Heart left ventricle (tissue), 16 donors: ENCODE data around the gene ALDH3B2. TPM values are rescaled to one million over a fixed set of nuclear protein-coding genes. Genes with fewer than 3 reads are reported as not detected.

ENCODE experiments used
- ATAC-seq, 4 donors: fragments of 200-7000 bp; cut with Tn5 transposase; one replicate each; pipeline ENCODE4 v1.9.1; 2020 to 2022; ENCODE audit warnings: moderate library complexity in 4 of 4, mild to moderate bottlenecking in 3 of 4, moderate number of reproducible peaks in 1 of 4
- DNase-seq, 5 donors: peaks; one replicate each; pipeline ENCODE4 v3.0.0-alpha.2; 2020
- H3K27ac ChIP-seq, 12 donors: fragments of 200-600 bp; sonication (generic) in 4 of 12; one replicate each; pipeline versions ENCODE4 v1.5.0 to v1.8.0; 2016 to 2022; ENCODE audit warnings: mild to moderate bottlenecking in 2 of 12
- H3K27me3 ChIP-seq, 9 donors: fragments of 200-600 bp; sonication (generic) in 2 of 9; one replicate each; pipeline versions ENCODE4 v1.5.1 to v1.8.0; 2016 to 2022; ENCODE audit warnings: mild to moderate bottlenecking in 3 of 9
- H3K36me3 ChIP-seq, 9 donors: fragments of 200-600 bp; sonication (generic) in 2 of 9; one replicate each; pipeline versions ENCODE4 v1.5.0 to v1.8.0; 2018 to 2022; ENCODE audit warnings: mild to moderate bottlenecking in 2 of 9
- H3K4me1 ChIP-seq, 12 donors: fragments of 200-600 bp; sonication (generic) in 4 of 12; one replicate each; pipeline versions ENCODE4 v1.5.0 to v1.8.0; 2016 to 2022; ENCODE audit warnings: mild to moderate bottlenecking in 3 of 12
- H3K4me3 ChIP-seq, 12 donors: fragments of 200-600 bp; sonication (generic) in 4 of 12; one replicate each; pipeline versions ENCODE4 v1.5.0 to v1.8.0; 2017 to 2022; ENCODE audit warnings: mild to moderate bottlenecking in 9 of 12, moderate library complexity in 4 of 12
- H3K9me3 ChIP-seq, 12 donors: fragments of 200-600 bp; sonication (generic) in 4 of 12; one replicate each; pipeline versions ENCODE4 v1.5.0 to v1.8.0; 2016 to 2022; ENCODE audit warnings: mild to moderate bottlenecking in 1 of 12
- POLR2A ChIP-seq, 2 donors: fragments of 450-650 bp; IDR thresholded peaks; one replicate each; pipeline ENCODE4 v1.6.1; 2017; ENCODE audit warnings: antibody characterized with exemption in 2 of 2, mild to moderate bottlenecking in 2 of 2, moderate library complexity in 2 of 2
- WGBS, 4 donors: extraction: QIAGEN DNeasy Blood & Tissue Kit in 2 of 4; methylation state at CpG; one replicate each; pipeline versions ENCODE4 v1.1.5 to v1.1.7; 2013 to 2018; 5-methylcytosine and 5-hydroxymethylcytosine counted together
- intact Hi-C, 10 donors: fragments of 100-400 bp; cut with DNase I; formaldehyde crosslinking; loops; one replicate each; pipeline versions ENCODE4 v1.11.1 to v1.14.2; 2022
- polyA plus RNA-seq, 2 donors: library from polyadenylated mRNA; stranded (reverse); fragments of 200-250 nt; gene quantifications; one replicate each; pipeline ENCODE4 v1.2.3, GENCODE V29; 2013
- total RNA-seq, 9 donors: library from RNA; depleted of rRNA in 2 of 9; stranded (reverse); fragments of >200 nt in 2 of 9; fragmentation: NEBNext Ultra II Directional in 3 of 9; extraction: Animal tissue kit (Norgen Biotek cat#: 25700) in 3 of 9; gene quantifications; one replicate each; pipeline versions ENCODE4 v1.1.0 to v1.2.4, GENCODE V29; 2016 to 2023
- TF ChIP-seq, protein P1 (sequence below), 12 donors: fragments of 200-600 bp; sonication (generic) in 4 of 12; IDR thresholded peaks; one replicate each; pipeline versions ENCODE4 v1.5.0 to v1.8.0; 2018 to 2022; ENCODE audit warnings: antibody characterized with exemption in 12 of 12, mild to moderate bottlenecking in 5 of 12
- donor health status: ischemic (EF 13 %, LVEDD 7.1; RV severe dilation, severe dysfunction).
- donor health status: healthy with polysubstance abuse.
- donor health status: DM: no; HTN: yes; CAD: no.
- donor health status: DM: no; HTN: no; CAD: no.
- donor health status: ischemic (EF 25% LVEDD 6.9; RV normal size, moderate dysfunction).
- donor health status: ischemic (EF 25% LVEDD 5.7; RV mildly dilated, moderate dysfunction).
- donor health status: healthy.
- donor health status: DM: yes; HTN: yes; CAD: no.
- donor health status: ischemic (EF 35%, LVEDD 5.7; RV mildly dilated, moderate dysfunction).
- donor health status: nonischemic (EF 11% LVEDD 7.7; RV severe dilation, severe dysfunction).
- donor health status: DM: yes; HTN: yes; CAD: no.
- donor health status: PGD.
- donor health status: ischemic (EF 29% LVEDD 5.4; RV normal size, mild dysfunction).
- donor health status: nonischemic (EF 23%, LVEDD 6.1; RV moderate dilation, normal function).

ALDH3B2 gene
- total and polyA plus RNA-seq, 11 donors: not detected

DNA sequence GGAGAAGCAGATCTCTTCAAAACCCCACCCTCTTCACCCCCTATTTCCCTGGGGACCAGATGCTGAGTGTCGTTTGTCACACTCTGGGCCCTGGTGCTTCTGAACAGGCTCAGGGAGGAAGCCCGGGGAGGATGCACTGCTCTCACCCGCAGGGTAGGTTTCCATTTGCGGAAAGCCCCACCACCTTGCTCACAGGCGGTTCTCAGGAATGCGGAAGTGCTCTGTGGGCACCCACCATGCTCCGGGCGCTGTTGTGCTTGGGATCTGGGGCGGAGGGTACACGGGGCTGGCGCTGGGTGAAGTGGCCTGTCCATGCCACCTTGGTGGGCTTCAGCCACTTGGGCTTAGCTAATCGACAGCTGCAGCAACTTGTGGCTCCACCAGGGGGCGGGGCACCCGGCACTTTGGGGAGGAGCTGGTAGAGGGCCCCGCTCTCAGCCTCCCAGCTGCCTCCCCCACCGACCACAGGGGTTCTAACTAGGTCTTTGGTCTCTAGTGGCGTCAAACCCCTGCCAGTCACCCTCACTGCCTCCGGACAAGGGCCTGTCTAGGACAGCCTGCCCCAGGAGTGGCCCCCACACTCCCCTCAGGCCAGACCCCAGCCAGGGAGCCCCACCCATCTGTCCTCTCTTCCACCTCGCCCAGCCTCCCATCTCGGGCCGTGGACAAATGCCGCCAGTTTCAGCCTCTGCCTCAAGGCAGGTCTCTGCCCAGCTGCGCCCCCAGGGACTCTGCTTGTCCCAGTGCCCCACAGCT, 60.3 kb downstream of the ALDH3B2 start:
- H3K9me3 ChIP-seq: no peaks in the 10 kb centered on the region
- peak overlapping the region in 11 of 12 donors; percentile 20 to 57 (median 45) for H3K4me3 ChIP-seq
- ATAC-seq: peak; percentile 18 to 52 (median 44)
- H3K4me1 ChIP-seq: peaks cover 0 to 38% (median 12%) of the 10 kb centered on the region in 12 donors
- DNase-seq: peak in 4 of 5 donors; percentile 59 to 78 (median 66)
- TF ChIP-seq, protein P1, sequence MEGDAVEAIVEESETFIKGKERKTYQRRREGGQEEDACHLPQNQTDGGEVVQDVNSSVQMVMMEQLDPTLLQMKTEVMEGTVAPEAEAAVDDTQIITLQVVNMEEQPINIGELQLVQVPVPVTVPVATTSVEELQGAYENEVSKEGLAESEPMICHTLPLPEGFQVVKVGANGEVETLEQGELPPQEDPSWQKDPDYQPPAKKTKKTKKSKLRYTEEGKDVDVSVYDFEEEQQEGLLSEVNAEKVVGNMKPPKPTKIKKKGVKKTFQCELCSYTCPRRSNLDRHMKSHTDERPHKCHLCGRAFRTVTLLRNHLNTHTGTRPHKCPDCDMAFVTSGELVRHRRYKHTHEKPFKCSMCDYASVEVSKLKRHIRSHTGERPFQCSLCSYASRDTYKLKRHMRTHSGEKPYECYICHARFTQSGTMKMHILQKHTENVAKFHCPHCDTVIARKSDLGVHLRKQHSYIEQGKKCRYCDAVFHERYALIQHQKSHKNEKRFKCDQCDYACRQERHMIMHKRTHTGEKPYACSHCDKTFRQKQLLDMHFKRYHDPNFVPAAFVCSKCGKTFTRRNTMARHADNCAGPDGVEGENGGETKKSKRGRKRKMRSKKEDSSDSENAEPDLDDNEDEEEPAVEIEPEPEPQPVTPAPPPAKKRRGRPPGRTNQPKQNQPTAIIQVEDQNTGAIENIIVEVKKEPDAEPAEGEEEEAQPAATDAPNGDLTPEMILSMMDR (IDR thresholded peaks at IDR 0.05): peak; percentile 59 to 78 (median 70)
- no peak for TF ChIP-seq POLR2A (IDR thresholded peaks at IDR 0.05)
- peaks cover 0 to 15% (median 0%) of the 10 kb centered on the region in 9 donors for H3K27me3 ChIP-seq
- H3K27ac ChIP-seq: peak overlapping the region in 10 of 12 donors; percentile 19 to 88 (median 55)
- H3K36me3 ChIP-seq: peaks cover 0 to 43% (median 38%) of the 10 kb centered on the region in 9 donors
- WGBS, 4 donors: 14 to 26% (median 20%) methylated on average over 14 to 23 of the region's 23 CpGs
- intact Hi-C loops: loop anchor here in 1 of 10 donors (5.0 kb wide), 1 partner anchor 48 kb away; no protein-coding TSS in a partner anchor

DNA sequence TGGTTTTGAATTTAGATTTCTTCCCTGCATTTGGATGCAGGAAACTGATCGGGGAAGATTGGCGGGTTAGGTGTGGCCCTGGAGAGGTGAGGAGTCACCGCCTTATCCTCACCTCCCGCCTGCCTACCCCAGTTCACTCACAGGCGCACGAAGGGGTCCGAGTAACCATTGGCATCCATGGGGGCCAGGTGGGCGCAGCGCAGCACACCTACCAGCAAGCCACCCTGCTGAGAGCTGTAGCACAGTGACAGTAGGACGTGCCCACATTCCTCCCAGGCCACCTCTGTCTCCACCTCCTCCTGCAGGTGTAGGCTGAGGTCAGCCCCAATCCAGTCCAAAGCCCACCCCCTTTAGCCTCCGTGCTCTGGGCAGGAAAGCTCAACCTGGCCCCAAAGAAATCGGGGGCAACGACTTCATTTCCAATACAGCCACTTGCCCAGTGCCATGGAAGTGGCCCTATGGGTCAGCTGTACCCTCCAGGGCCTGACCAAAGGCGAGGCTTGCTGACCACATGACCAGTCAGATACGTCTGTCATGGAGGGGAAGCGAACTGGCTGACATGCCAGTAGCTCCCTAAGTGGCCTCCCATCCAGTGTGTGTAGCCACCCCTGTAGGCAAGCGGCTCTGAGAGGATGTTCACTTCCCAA, 61.0 kb downstream of the ALDH3B2 start:
- 82 to 94% (median 85%) methylated on average over 11 to 17 of the region's 17 CpGs for WGBS, 4 donors
- no peak for TF ChIP-seq POLR2A (IDR thresholded peaks at IDR 0.05)
- TF ChIP-seq, protein P1 (IDR thresholded peaks at IDR 0.05): no peak
- Histone ChIP-seq H3K27ac (peak overlapping the region in 9 of 12 donors; percentile 19 to 88 (median 57)), H3K27me3 (peaks cover 0 to 15% (median 0%) of the 10 kb centered on the region in 9 donors), H3K36me3 (peaks cover 0 to 50% (median 45%) of the 10 kb centered on the region in 9 donors), H3K4me1 (peaks cover 0 to 40% (median 12%) of the 10 kb centered on the region in 12 donors), H3K4me3 (peak overlapping the region in 8 of 12 donors; percentile 23 to 57 (median 48)), H3K9me3 (no peaks in the 10 kb centered on the region)
- ATAC-seq (peak in 1 of 4 donors; percentile 8), DNase-seq (peak in 1 of 5 donors; percentile 41)
- intact Hi-C loops: loop anchor here in 1 of 10 donors (5.0 kb wide), 1 partner anchor 49 kb away; no protein-coding TSS in a partner anchor

DNA sequence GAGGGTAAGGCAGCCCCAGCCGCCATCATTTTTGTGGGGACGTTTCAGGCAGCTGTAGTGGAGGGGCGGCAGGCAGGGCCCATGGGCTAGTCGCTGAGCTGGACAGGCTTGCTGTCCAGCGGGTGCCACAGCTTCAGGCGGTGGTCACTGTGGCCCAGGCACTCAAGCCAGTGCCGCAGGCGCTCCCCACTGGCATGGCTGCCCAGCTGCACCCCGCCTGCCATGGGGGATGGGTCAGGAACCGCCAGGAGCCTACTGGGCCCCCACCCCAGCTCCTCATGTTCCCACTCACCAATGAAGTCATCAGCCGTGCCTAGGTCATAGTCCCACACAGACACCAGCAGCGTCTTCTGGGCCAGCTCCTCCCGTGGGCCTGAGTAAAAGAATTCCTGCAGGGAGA, 61.7 kb downstream of the ALDH3B2 start:
- peak in 1 of 5 donors; percentile 55 for DNase-seq
- intact Hi-C loops: loop anchor here in 1 of 10 donors (5.0 kb wide), 1 partner anchor 50 kb away; no protein-coding TSS in a partner anchor
- H3K4me3 ChIP-seq: no peak overlapping the region
- no peak for ATAC-seq
- WGBS, 4 donors: 90 to 93% (median 92%) methylated on average over 11 to 13 of the region's 13 CpGs
- peaks cover 0 to 15% (median 0%) of the 10 kb centered on the region in 9 donors for H3K27me3 ChIP-seq
- H3K36me3 ChIP-seq: peaks cover 0 to 52% (median 46%) of the 10 kb centered on the region in 9 donors
- H3K9me3 ChIP-seq: no peaks in the 10 kb centered on the region
- H3K4me1 ChIP-seq: peaks cover 0 to 46% (median 17%) of the 10 kb centered on the region in 12 donors
- TF ChIP-seq, protein P1 (IDR thresholded peaks at IDR 0.05): no peak
- no peak for TF ChIP-seq POLR2A (IDR thresholded peaks at IDR 0.05)
- no peak overlapping the region for H3K27ac ChIP-seq

Other genes starting within 250 kb of the ALDH3B2 start
- 10 to 100 TPM; 19.3 to 32.8 (median 25.2) TPM for gene RPS6KB2, start 246.1 kb downstream of the ALDH3B2 start, total RNA-seq
- 10 to 100 TPM; 33.3 to 36.0 TPM for gene RPS6KB2, start 246.1 kb downstream of the ALDH3B2 start, polyA plus RNA-seq
- gene PTPRCAP, start 236.9 kb downstream of the ALDH3B2 start, total RNA-seq: 10 to 100 TPM in 1 of 9 donors, 1 to 10 TPM in 4, under 1 TPM in 4; 0.50 to 11.0 (median 1.3) TPM
- 1 to 10 TPM; 1.1 to 1.4 TPM for gene PTPRCAP, start 236.9 kb downstream of the ALDH3B2 start, polyA plus RNA-seq
- gene CORO1B, start 231.1 kb downstream of the ALDH3B2 start, total RNA-seq: 10 to 100 TPM; 14.6 to 53.3 (median 21.2) TPM
- 10 to 100 TPM; 17.1 to 37.0 TPM for gene CORO1B, start 231.1 kb downstream of the ALDH3B2 start, polyA plus RNA-seq
- gene GPR152, start 221.9 kb downstream of the ALDH3B2 start, total RNA-seq: not detected
- gene GPR152, start 221.9 kb downstream of the ALDH3B2 start, polyA plus RNA-seq: not detected
- 1 to 10 TPM in 3 of 9 donors, under 1 TPM in 5, not detected in 1; 0.25 to 4.2 (median 0.61) TPM for gene CABP4, start 219.3 kb downstream of the ALDH3B2 start, total RNA-seq
- under 1 TPM; 0.44 to 0.57 TPM for gene CABP4, start 219.3 kb downstream of the ALDH3B2 start, polyA plus RNA-seq
- 100 to 1,000 TPM in 2 of 9 donors, 10 to 100 TPM in 7; 67.0 to 146 (median 77.2) TPM for gene TMEM134, start 205.4 kb downstream of the ALDH3B2 start, total RNA-seq
- 10 to 100 TPM; 83.6 to 86.8 TPM for gene TMEM134, start 205.4 kb downstream of the ALDH3B2 start, polyA plus RNA-seq
- 10 to 100 TPM; 41.7 to 69.2 (median 53.0) TPM for gene AIP, start 191.6 kb downstream of the ALDH3B2 start, total RNA-seq
- 10 to 100 TPM; 73.1 to 96.4 TPM for gene AIP, start 191.6 kb downstream of the ALDH3B2 start, polyA plus RNA-seq
- 10 to 100 TPM; 24.9 to 69.1 (median 34.3) TPM for gene PITPNM1, start 169.3 kb downstream of the ALDH3B2 start, total RNA-seq
- 10 to 100 TPM; 24.2 to 59.9 TPM for gene PITPNM1, start 169.3 kb downstream of the ALDH3B2 start, polyA plus RNA-seq
- gene CDK2AP2, start 166.5 kb downstream of the ALDH3B2 start, total RNA-seq: 100 to 1,000 TPM in 2 of 9 donors, 10 to 100 TPM in 7; 37.0 to 123 (median 59.3) TPM
- 100 to 1,000 TPM in 1 of 2 donors, 10 to 100 TPM in 1; 82.7 to 461 TPM for gene CDK2AP2, start 166.5 kb downstream of the ALDH3B2 start, polyA plus RNA-seq
- not detected for gene CABP2, start 151.2 kb downstream of the ALDH3B2 start, total RNA-seq
- gene CABP2, start 151.2 kb downstream of the ALDH3B2 start, polyA plus RNA-seq: not detected
- 100 to 1,000 TPM; 294 to 830 (median 341) TPM for gene GSTP1, start 90.8 kb downstream of the ALDH3B2 start, total RNA-seq
- gene GSTP1, start 90.8 kb downstream of the ALDH3B2 start, polyA plus RNA-seq: 100 to 1,000 TPM; 549 to 576 TPM
- 100 to 1,000 TPM; 340 to 897 (median 583) TPM for gene NDUFV1, start 67.7 kb downstream of the ALDH3B2 start, total RNA-seq
- gene NDUFV1, start 67.7 kb downstream of the ALDH3B2 start, polyA plus RNA-seq: 100 to 1,000 TPM; 342 to 401 TPM
- 10 to 100 TPM; 35.6 to 85.1 (median 49.3) TPM for gene NUDT8, start 44.7 kb downstream of the ALDH3B2 start, total RNA-seq
- 100 to 1,000 TPM in 1 of 2 donors, 10 to 100 TPM in 1; 29.1 to 110 TPM for gene NUDT8, start 44.7 kb downstream of the ALDH3B2 start, polyA plus RNA-seq
- gene TBX10, start 34.9 kb downstream of the ALDH3B2 start, total RNA-seq: under 1 TPM in 1 of 9 donors, not detected in 8; 0.30 TPM
- gene TBX10, start 34.9 kb downstream of the ALDH3B2 start, polyA plus RNA-seq: under 1 TPM in 1 of 2 donors, not detected in 1; 0.11 TPM
- gene ACY3, start 23.9 kb downstream of the ALDH3B2 start, total RNA-seq: not detected
- not detected for gene ACY3, start 23.9 kb downstream of the ALDH3B2 start, polyA plus RNA-seq